Spinal cord (tissue), 10 donors: ENCODE measurements around the gene KIF14. TPM values are rescaled to one million over a fixed set of nuclear protein-coding genes. Genes with fewer than 3 reads are reported as not detected.

ENCODE experiments used
- DNase-seq, 6 donors: peaks; one replicate each; pipeline versions ENCODE4 v3.0.0 to v3.0.0-alpha.2; 2013 to 2015; ENCODE audit warnings: low spot score in 6 of 6, low read depth in 4 of 6
- H3K27ac ChIP-seq: one replicate; pipeline ENCODE4 v1.5.1; 2013; ENCODE audit warnings: low read depth, low read length, control low read depth
- H3K27me3 ChIP-seq: one replicate; pipeline ENCODE4 v1.6.1; 2013; ENCODE audit warnings: low read length; ENCODE audit not compliant: control insufficient read depth, insufficient read depth
- H3K36me3 ChIP-seq: one replicate; pipeline ENCODE4 v1.6.1; 2013; ENCODE audit warnings: low read length; ENCODE audit not compliant: control insufficient read depth, insufficient read depth
- H3K4me1 ChIP-seq: one replicate; pipeline ENCODE4 v1.6.1; 2013; ENCODE audit warnings: low read length; ENCODE audit not compliant: control insufficient read depth, insufficient read depth
- H3K4me3 ChIP-seq: one replicate; pipeline ENCODE4 v1.5.1; 2013; ENCODE audit warnings: low read depth, low read length, control low read depth
- H3K9me3 ChIP-seq: one replicate; pipeline ENCODE4 v1.6.1; 2013; ENCODE audit warnings: low read length; ENCODE audit not compliant: control insufficient read depth, insufficient read depth
- WGBS: methylation state at CpG from one replicate; pipeline ENCODE4 v1.1.5; 2013; ENCODE audit warnings: missing lambda C conversion rate; ENCODE audit not compliant: insufficient coverage; 5-methylcytosine and 5-hydroxymethylcytosine counted together
- polyA plus RNA-seq, 2 donors: library from polyadenylated mRNA; unstranded; fragments of 120-200 nt; gene quantifications; one replicate each; pipeline ENCODE4 v1.2.1, GENCODE V29; 2013; ENCODE audit not compliant: insufficient read length in 2 of 2
- total RNA-seq, 2 donors: library from RNA; depleted of rRNA in 1 of 2; stranded (reverse); fragments of 120-200 nt in 1 of 2; fragments of >200 nt in 1 of 2; gene quantifications; one replicate each; pipeline versions ENCODE4 v1.2.3 to v1.2.4, GENCODE V29; 2013 to 2014
- donor health status: healthy.

Gene KIF14
- total and polyA plus RNA-seq, 4 donors, result 2.7 to 5.2 (median 4.4) TPM

DNA sequence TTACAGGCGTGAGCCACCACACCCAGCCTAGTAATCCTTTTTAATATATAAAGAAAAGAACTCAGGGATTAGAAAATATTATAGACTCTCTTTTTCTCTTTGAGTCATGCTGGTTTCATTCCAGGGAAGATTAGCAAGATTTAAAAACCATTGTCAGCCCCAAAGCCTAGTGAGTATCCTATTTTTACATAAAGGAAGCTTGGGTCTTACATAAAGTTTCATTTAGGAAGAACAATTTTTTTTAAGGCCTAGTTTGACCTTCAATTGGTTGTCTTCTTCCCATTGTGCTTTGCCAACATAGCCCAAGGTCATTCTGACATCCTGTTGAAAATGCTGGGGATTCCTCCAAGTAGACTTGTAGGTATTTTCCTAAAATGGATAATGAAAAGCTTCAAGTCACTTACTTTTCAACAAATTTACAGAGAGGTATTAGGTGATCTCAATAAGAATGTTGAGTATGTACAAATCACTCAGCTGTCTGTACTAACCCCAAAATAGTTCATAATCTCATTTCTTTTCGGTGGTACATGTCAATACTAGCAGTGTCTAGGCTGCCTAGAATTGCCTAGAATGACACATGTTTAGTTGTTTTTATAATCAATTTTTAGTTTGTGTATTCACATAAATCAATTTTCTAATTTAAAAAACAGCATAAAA lies 4.3 kb upstream of the KIF14 start:
- no CpG with 5 or more reads among the region's 2 CpGs for WGBS
- Histone ChIP-seq H3K27me3 (no peaks in the 10 kb centered on the region), H3K36me3 (no peaks in the 10 kb centered on the region), H3K9me3 (no peaks in the 10 kb centered on the region), H3K4me3 (no peak overlapping the region), H3K27ac (peak overlapping the region; percentile 27), H3K4me1 (peaks cover 15% of the 10 kb centered on the region)
- no peak for DNase-seq

- no peaks in the 10 kb centered on the region for H3K27me3 ChIP-seq
- H3K4me3 ChIP-seq, result peak overlapping the region; percentile 64
- no peak overlapping the region for H3K27ac ChIP-seq
- WGBS, result no CpG with 5 or more reads among the region's 6 CpGs
- no peaks in the 10 kb centered on the region for H3K36me3 ChIP-seq
- H3K4me1 ChIP-seq, result peaks cover 10% of the 10 kb centered on the region
- no peaks in the 10 kb centered on the region for H3K9me3 ChIP-seq
- no peak for DNase-seq
These were observed 668 bp downstream of the KIF14 start for GRCh38 chr1:200619894-200620272.

DNA sequence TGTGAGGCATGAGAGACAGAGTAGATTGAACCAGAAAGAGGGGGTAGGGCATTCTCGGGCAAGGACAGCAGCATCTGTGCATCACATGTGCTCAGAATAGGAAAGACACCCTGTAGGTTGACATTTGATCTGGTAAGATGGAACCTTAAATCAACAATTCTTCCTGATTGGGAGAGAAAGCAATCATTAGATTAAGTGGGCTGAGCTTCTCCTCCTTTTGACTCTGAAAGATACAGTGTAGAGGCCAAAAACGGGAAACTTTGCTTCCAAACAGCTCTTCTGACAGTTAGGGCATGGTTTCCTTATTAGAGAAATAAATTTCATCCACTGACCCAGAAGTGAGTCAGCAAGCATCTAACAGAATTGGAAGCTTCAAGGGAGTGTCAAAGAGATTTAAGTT lies 9.7 kb downstream of the KIF14 start:
- peak in 1 of 6 donors; percentile 4 for DNase-seq
- H3K27me3 ChIP-seq, result no peaks in the 10 kb centered on the region
- H3K9me3 ChIP-seq, result no peaks in the 10 kb centered on the region
- H3K4me1 ChIP-seq, result no peaks in the 10 kb centered on the region
- H3K4me3 ChIP-seq, result no peak overlapping the region
- H3K36me3 ChIP-seq, result no peaks in the 10 kb centered on the region
- no peak overlapping the region for H3K27ac ChIP-seq
- WGBS, result 55% methylated on average over 1 of the region's 2 CpGs

DNA sequence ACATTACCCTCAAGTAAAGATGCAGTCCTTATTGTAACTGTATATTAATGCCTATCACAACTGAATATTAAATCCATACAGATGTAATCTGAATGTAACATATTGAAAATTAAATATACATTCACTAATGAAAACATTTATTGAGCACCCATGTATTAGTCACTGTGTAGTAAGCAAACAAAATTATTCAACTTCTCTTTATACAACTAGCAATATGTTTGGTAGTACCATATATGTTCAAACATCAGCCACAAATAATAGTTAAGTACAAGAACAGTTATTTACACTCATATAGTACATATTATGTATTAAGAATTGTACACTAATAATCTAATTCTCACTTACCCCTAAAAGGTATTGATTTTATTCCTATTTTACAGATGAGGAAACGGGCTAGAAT lies 17.9 kb downstream of the KIF14 start:
- no peak overlapping the region for H3K4me3 ChIP-seq
- H3K36me3 ChIP-seq, result no peaks in the 10 kb centered on the region
- no CpG with 5 or more reads among the region's 1 CpG for WGBS
- H3K4me1 ChIP-seq, result no peaks in the 10 kb centered on the region
- H3K27ac ChIP-seq, result no peak overlapping the region
- H3K9me3 ChIP-seq, result no peaks in the 10 kb centered on the region
- no peaks in the 10 kb centered on the region for H3K27me3 ChIP-seq
- DNase-seq, result no peak

DNA sequence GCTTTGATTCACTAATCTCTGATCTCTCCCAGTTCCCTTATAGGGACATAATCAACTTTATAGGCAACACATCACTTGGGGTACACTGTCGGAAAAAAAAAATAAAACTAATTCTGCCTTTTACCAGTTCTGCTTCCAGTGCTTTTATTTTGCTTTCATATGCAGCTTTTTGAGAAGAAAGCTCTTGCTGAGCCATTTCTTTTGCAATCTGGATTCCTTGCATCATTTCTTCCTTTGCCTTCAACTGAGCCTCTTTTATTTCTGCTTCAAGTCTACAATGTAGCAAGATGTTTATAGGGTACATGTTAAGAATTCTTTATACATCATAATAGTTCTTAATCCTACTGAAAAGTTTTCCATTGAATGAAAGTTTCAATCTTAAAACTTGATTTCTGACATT lies 30.6 kb downstream of the KIF14 start:
- no peaks in the 10 kb centered on the region for H3K27me3 ChIP-seq
- WGBS, result no CpG with 5 or more reads among the region's 1 CpG
- no peak for DNase-seq
- no peaks in the 10 kb centered on the region for H3K36me3 ChIP-seq
- no peak overlapping the region for H3K27ac ChIP-seq
- H3K4me1 ChIP-seq, result no peaks in the 10 kb centered on the region
- no peak overlapping the region for H3K4me3 ChIP-seq
- no peaks in the 10 kb centered on the region for H3K9me3 ChIP-seq

DNA sequence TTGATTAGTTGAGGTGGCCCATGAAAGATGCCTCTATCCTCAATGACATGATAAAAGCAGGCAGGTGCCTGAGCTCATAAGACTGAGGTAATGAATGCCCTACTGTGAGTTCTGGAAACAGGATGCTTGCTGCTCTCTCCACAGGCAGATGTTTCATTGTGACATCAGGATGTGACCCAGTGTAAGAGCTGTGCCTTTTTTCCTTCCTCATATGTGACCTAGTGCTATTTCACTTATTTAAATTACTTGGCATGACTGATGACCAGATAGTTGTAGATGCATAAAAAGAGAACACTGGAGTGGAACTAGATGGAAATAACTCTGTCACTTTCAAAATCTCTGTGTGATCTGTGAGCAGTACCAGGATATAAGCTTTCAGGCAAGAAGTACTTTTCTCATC lies 31.9 kb downstream of the KIF14 start:
- DNase-seq, result peak in 2 of 6 donors; percentile 1 to 11
- no peaks in the 10 kb centered on the region for H3K9me3 ChIP-seq
- H3K36me3 ChIP-seq, result no peaks in the 10 kb centered on the region
- H3K4me1 ChIP-seq, result no peaks in the 10 kb centered on the region
- H3K4me3 ChIP-seq, result no peak overlapping the region
- no peaks in the 10 kb centered on the region for H3K27me3 ChIP-seq
- no peak overlapping the region for H3K27ac ChIP-seq

DNA sequence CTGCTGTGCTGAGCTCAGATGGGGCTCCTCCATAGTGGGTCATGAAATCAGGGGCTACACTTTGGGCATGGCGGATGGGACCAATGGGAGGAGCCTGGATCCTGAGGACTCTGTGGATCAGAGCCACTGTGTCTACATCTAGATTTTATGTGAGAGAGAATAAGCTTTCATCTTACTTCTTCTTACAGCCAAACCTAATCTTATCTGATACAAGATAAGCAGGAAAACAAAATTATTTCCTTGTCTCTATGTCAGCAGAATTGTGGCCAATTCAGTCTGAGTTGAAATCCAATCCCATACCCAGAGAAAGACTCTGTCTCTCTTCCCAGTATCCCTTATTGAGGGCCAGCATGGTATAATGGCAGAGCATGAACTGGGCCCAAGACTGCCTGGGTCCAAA lies 56.2 kb downstream of the KIF14 start:
- H3K4me3 ChIP-seq, result no peak overlapping the region
- DNase-seq, result no peak
- H3K36me3 ChIP-seq, result no peaks in the 10 kb centered on the region
- H3K9me3 ChIP-seq, result no peaks in the 10 kb centered on the region
- no CpG with 5 or more reads among the region's 1 CpG for WGBS
- H3K27ac ChIP-seq, result no peak overlapping the region
- H3K4me1 ChIP-seq, result no peaks in the 10 kb centered on the region
- H3K27me3 ChIP-seq, result no peaks in the 10 kb centered on the region

- WGBS, result no CpG with 5 or more reads among the region's 1 CpG
- H3K9me3 ChIP-seq, result no peaks in the 10 kb centered on the region
- no peak overlapping the region for H3K4me3 ChIP-seq
- no peaks in the 10 kb centered on the region for H3K36me3 ChIP-seq
- peak in 1 of 6 donors; percentile 13 for DNase-seq
- H3K4me1 ChIP-seq, result no peaks in the 10 kb centered on the region
- peak overlapping the region; percentile 40 for H3K27ac ChIP-seq
- H3K27me3 ChIP-seq, result no peaks in the 10 kb centered on the region
These were observed 58.7 kb downstream of the KIF14 start for GRCh38 chr1:200561856-200562214.

DNA sequence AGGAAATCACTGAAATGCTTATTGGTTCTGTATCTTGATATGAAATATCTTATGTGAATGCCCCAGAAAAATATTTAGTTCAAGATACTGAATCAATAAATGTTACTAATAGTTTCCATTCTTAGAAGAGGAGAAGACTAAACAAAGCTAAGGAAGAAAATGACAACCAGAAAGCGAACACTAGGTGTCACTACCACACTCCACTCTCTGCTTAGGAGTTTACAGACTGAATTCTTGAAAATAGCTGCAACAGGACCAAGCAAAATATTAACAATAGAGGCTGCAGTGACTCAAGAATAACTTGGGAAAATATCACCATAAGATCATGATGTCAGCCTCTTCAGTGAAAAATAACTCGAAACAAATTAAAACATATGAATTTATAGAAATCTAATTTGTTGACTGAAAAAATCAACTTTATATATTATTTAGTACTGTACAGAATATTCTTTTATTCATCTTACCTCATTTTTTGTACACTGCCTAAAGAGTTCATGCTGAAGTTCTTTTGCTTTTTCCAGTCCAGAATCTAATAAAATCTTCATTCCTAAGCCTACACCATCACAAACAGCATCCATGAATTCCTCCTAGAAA lies 61.6 kb downstream of the KIF14 start:
- H3K27ac ChIP-seq, result no peak overlapping the region
- H3K36me3 ChIP-seq, result no peaks in the 10 kb centered on the region
- DNase-seq, result peak; percentile 33 to 88 (median 50)
- no peak overlapping the region for H3K4me3 ChIP-seq
- H3K4me1 ChIP-seq, result no peaks in the 10 kb centered on the region
- no peaks in the 10 kb centered on the region for H3K27me3 ChIP-seq
- no peaks in the 10 kb centered on the region for H3K9me3 ChIP-seq
- WGBS, result no CpG with 5 or more reads among the region's 2 CpGs

- no peaks in the 10 kb centered on the region for H3K27me3 ChIP-seq
- no peak overlapping the region for H3K4me3 ChIP-seq
- H3K27ac ChIP-seq, result no peak overlapping the region
- no peaks in the 10 kb centered on the region for H3K9me3 ChIP-seq
- H3K36me3 ChIP-seq, result no peaks in the 10 kb centered on the region
- H3K4me1 ChIP-seq, result no peaks in the 10 kb centered on the region
- peak in 4 of 6 donors; percentile 5 to 81 (median 35) for DNase-seq
These were observed 64.5 kb downstream of the KIF14 start for GRCh38 chr1:200556002-200556401.
